ENCODE measurements around the gene MTAP.
A peak's percentile ranks its signal among the peaks of the same experiment; 100 is the strongest.

MTAP gene

DNA sequence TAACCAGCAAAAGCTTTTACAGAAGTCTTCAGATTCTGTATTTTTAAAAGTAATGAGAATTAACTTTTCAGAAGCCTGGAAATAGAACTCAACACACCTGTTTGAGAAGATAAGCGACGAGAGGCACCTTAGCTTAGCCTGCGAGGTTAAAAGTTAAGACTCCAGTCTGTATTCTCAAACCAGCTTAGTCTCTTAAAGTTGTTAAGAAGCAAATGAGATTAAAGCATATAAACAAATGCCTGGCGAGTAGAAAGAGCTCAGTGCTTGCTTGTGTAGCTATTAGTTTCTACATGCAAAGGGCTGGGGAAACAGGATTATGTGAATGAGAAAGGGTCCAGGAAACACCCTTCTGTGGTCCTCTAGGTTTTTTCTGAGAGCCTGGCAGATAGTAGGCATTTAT is 51.7 kb downstream of the MTAP start:
- DNase-seq: no peak

DNA sequence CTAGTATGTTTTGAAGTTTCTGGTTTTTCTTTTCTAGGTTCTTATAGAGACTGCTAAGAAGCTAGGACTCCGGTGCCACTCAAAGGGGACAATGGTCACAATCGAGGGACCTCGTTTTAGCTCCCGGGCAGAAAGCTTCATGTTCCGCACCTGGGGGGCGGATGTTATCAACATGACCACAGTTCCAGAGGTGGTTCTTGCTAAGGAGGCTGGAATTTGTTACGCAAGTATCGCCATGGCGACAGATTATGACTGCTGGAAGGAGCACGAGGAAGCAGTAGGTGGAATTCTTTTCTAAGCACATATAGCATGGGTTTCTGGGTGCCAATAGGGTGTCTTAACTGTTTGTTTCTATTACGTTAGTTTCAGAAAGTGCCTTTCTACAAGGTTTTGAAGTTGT is 52.2 kb downstream of the MTAP start:
- no peak for DNase-seq

DNA sequence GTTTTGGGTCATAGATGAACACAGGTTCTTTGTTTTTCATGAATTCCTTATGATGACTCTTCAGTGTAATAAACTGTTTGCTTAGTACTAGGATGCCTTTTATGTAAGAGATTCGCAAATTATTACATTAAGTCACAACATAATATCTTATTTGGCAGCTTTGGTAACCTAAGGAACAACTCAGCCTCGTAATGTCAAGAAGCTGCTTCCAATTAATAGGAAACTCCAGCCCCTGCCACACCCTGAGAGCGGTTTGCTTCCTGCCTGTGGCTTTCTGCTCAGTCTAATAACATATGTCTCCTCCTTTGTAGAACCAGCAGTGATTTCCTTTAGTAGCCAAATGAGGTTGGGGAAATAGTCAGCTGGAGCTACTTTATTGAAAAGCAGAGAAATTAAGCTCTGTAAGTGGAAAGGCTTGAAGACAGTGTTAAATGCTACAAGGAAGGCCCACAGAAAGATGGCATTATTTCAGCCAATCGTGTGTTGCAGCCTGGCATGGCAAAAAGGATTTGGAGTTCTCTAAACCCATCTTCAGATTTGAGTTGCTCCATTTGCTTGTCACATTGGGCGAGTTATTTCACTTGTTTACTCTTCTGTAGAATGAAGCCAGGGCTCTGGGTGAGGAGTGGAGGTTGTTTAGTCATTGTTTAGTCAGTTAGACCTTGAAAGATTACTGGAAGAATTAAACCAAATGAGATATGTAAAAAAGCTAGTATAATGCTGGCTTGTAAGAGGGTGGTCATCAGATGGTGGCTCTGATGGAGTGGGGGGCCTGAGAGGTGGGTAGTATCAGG is 54.1 kb downstream of the MTAP start:
- DNase-seq: no peak

DNA sequence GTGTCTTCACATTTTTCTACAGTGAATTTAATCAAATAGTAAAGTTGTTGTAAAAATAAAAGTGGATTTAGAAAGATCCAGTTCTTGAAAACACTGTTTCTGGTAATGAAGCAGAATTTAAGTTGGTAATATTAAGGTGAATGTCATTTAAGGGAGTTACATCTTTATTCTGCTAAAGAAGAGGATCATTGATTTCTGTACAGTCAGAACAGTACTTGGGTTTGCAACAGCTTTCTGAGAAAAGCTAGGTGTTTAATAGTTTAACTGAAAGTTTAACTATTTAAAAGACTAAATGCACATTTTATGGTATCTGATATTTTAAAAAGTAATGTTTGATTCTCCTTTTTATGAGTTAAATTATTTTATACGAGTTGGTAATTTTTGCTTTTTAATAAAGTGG is 60.4 kb downstream of the MTAP start:
- DNase-seq: no peak

DNA sequence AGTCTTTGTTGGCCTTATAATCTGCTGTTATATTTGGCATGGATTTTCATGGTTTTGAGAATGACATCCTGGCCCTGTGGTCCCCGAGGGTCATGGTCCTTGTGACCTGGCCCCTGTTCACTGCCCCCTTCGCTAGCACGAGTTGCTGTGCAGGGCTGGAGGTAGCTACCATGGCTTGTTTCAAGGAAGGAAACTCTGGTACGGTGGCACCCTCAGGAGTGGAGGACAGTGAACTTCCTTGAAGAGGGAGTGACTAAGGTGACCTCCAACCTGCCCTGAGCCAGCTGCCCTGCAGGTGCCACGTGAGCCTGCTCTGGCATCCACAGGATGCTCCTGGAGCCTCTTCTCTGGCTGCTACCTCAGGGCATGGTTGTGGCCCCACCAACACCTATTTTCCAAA is 62.1 kb downstream of the MTAP start:
- DNase-seq: no peak

DNA sequence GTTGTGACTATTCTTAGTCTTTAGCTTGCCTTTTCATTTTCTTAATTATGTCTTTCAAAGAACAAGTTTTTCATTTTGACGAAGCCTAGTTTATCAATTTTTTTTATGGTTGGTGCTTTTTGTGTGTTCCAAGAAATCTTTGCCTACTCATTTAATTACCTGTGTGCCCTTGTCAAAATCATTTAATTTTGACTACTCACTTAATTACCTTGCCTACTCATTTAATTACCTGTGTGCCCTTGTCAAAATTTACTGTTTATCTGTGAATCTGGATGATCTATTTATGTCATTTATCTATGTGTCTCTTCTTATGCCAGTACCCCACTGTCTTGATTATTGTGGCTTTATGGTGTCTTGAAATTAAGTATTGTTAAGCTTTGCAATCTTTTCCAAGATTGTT is 63.9 kb downstream of the MTAP start:
- DNase-seq: no peak

DNA sequence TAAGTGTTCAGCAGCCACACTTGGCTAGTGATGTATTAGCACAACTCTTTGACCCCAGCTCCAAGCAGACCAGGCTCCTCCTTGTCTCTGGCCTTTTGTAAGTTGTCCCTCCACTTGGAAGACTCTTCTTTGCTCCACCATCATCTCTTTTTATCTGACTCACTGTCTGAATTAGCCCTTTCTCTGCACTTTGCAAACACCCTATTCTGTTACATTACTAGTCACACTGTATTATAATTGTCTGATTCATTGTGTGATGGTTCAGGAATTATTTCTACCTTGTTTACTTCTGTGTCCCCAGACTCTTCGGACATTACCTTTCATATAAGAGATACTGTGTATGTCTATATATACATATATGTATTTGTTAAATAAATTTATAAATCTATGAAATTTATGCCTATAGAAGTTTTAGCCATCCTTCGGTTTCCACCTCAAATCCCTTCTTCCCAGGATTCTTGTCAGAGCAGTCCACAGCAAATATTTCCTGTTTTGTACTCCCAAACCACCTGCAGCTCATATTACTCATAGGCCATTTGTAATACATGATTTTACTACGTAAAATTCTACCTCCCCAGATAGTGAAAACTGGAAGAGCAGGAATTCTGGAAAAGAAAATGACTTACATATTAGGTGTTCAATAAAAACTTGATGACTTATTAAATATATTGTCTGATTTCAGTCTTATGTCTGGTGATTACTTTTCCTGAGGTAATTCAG is 69.0 kb downstream of the MTAP start:
- DNase-seq: no peak

DNA sequence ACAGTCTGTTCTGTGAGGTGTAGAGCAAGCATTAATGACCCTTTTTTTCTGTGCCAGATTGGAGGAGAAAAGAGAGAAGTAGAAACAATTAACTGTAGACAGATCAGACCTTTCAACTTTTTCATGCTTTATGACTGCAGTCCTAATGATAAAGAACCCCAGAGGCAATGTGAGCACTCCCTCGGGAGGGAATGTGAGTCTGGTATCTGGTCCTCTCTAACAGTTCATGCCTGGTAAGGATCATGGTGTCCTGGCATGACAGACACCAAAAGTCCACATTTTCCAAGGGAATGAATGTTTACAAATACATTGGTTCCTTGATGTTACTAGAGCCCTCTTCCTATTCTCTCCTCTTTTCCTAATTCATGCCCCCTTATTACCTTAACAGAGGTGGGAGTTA is 70.3 kb downstream of the MTAP start:
- no peak for DNase-seq

DNA sequence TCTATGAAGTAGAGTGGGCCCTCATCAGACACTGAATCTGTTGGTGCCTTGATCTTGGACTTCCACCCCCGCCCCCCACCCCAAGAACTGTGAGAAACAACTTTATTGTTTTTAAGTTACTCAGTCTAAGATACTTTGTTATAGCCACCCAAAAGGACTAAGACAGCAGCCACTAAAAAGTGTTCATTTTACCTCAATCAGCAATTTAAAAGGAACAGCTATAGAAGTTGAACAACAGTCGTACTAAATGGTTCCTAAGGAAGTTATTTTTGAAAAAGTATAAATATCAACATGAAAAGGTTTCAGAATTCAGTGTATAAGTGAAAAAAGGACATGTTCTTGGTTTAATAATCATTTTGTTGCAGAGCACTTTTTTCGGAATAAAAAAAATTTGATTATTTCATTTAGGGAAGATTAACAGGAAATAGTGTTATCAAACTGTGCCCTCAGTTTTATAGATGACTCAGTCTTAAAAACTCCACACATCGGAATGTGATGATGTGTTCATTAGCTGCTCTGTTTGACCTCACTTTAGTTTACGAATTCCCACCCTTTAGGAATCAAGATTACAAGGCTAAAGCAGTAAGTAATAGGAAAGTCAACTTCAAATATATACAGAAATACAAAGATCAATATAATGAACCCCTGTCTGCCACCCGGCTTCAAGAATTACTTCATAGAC is 71.2 kb downstream of the MTAP start:
- DNase-seq: no peak

DNA sequence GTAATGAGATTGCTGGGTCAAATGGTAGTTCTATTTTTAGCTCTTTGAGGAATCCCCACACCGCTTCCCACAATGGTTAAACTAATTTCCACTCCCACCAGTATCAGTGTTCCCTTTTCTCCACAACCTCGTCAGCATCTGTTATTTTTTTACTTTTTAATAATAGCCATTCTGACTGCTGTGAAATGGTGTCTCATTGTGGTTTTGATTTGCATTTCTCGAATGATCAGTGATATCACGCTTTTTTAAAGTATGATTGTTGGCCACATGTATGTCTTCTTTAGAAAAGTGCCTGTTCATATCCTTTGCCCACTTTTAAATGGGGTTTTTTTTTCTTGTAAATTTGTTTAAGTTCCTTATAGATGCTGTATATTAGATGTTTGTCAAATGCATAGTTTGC is 73.5 kb downstream of the MTAP start:
- no peak for DNase-seq

DNA sequence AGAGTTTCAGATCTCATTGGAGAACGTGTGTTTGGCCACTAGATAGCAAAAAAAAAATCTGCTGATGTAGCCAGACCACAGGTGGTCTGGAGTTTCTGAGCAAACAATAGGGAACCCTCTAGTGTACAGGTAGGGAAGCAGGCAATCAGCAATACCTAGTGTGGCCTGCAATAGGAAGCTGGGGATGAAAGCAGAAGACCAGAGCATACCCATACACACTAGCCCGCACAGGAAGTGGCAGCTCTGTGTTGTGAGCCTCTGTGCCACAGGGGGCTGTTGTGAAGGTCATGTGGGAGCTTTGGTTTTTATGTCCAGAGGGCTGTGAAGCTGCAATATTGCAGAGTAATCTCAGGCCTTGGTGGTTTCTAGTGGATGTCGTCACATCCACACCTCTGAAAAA is 81.2 kb downstream of the MTAP start:
- DNase-seq: no peak

DNA sequence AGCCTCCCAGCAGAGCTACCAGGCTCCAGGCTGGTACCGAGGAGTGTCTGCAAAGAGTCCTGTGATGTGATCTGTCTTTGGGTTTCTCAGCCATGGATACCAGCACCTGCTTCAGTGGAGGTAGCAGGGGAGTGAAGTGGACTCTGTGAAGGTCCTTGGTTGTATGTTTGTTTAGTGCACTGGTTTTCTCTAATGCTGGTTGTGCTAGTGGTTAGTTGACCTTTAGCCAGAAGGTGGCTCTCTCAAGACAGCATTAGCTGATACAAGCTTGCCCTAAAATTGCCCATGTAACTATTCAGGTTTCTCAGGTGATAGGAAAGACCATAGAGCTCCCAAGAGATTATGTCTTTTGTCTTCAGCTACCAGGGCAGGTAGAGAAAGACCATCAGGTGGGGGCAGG is 87.2 kb downstream of the MTAP start:
- DNase-seq: no peak

DNA sequence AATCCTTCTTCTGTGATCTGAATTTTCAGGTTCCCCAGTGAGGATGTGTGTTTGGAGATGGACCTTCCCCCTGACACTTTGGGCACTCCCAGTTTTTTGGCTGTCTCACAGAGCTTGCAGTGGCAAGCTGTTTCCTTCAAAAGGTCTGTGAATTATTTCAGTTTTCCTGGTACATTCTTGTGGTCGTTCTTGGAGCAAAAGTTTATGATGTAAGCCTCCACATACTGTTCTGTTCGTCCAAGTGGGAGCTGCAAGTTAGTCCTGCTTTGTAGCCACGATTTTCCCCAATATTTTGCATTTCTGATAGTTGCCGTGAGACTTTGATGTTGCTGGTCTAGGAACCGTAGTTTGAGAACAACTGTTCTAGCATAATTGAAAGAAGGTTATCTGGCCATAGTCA is 88.3 kb downstream of the MTAP start:
- DNase-seq: no peak

DNA sequence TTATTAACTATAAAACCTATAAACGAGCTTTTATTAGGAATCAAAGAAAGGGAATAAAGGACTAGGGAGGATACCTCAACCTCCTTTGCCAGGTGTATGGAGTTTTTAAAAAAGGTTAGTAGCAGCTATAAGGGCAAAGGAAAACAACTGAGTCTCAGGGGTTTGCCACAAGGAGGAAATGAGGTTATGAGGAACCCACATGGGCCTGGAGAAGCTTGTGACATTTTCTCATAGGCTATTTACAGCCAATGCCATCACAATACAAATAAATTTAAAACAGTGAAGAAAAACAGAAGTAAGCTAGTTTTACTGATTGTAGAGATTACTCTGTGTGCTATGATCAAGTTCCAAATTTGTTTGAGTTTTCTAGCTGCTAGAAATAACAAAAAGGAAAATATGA is 99.1 kb downstream of the MTAP start:
- peak; percentile 15 for DNase-seq

DNA sequence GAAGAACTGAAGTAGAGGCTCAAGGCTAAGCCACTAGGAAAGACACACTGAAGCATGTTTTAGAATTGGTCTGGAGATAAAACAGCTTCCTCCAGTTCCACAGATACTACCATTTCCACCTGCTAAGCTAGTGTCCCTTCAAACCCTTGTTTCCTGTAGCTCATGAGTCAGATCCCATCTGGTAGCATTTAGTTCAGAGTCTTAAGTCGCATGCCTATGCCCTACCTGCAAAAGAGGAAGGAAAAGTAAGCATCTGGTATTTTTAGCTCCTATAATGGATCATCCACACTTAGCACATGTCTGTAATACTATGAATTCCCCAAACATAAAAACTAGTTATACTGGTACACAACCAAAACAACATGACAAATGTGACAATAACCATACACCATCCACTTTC is 99.7 kb downstream of the MTAP start:
- peak; percentile 42 for DNase-seq

DNA sequence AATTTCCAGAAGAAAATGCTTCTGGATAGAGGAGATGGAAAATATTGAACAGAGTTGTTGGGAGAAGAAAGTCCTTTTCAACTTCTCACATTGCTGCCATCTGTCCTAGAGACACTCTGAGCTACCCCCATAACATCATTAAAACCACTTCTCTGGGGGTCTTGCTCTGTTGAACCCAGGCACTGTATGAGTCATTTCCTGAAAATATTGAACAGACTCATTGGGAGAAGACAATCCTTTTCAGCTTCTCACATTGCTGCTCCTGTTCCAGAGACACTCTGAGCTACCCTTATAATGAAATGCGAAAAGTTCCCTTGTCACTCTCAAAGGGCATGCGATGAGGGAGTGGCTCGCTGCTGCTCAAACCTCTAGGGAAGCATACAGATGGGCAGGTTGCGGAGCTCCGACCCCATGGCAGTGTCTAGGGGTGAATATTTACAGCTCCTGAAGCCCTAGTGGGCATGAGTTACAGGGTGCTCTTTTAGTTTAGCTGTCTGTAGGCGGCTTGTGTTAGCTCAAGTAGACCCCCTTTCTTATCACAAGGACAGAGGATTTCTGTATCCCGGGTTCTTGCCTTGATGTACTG is 101.0 kb downstream of the MTAP start:
- DNase-seq: no peak

DNA sequence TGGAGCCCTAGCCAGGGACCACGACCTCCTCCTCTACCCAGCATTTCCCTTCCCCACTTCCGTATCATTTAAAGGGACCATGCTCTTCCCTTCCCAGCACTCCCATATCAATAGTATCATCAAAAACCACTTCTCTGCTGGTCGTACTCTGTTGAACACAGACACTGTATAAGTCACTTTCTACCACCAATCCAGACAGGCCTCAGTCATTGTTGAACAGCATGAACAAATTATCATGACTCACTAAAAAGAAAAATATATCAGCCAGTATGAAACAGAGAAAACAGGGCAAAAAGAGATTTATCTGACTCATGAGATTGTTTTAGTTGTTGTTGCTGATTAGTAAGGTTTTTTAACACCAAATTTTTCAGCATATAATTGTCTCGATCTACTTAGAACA is 101.9 kb downstream of the MTAP start:
- DNase-seq: no peak

DNA sequence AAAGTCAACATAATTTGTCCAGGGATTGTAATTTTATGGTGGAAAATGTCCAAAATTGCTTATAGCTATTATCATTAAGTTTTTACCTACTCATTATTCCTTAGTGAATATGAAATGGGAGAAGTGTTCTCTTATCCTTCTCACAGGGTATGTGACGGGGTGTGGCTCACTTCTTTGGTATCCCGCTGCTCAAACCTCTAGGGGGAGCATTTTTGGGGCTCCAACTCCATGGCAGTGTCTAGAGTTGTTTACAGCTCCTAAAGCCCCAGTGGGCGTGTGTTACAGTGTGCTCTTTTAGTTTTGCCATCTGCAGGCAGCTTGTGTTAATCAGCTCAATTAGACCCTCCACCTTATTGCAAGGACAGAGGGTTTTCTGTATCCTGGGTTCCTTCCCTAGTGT is 102.3 kb downstream of the MTAP start:
- DNase-seq: no peak

DNA sequence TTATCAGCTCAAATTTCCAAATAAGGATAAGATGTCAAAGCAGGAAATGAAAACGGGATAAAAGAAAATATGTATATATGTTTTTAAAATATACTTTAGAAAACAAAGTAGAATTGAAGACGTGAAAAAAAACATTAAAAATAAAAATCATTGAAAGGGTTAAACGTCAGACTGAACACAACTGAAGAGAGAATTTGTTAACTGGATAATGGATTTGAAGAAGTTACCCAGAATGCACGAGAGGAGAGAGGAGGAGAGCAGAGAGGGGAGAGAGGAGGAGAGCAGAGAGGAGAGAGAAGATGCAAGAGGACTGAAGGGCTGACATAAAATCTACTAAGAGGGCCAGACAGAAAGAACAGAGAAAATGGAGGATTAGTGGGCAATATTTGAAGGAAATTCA is 103.8 kb downstream of the MTAP start:
- no peak for DNase-seq

DNA sequence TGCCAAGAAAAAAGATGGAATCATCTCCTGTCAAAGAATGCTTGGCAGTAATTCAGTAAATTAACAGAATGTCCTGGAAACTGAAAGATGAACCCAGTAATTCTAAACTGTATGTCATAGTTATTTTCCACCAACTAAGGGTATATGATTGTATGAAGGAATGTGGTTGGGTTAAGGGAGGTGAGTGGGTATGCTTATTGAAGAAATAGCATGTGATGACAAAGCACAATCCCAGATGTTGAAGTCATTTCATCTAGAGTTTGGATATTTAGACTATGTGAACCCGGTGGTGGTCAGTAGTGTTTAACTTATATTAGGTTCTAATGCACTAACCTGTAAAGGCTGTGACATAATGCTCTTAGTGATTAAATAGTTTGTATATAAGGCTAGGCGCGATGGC is 104.4 kb downstream of the MTAP start:
- no peak for DNase-seq

DNA sequence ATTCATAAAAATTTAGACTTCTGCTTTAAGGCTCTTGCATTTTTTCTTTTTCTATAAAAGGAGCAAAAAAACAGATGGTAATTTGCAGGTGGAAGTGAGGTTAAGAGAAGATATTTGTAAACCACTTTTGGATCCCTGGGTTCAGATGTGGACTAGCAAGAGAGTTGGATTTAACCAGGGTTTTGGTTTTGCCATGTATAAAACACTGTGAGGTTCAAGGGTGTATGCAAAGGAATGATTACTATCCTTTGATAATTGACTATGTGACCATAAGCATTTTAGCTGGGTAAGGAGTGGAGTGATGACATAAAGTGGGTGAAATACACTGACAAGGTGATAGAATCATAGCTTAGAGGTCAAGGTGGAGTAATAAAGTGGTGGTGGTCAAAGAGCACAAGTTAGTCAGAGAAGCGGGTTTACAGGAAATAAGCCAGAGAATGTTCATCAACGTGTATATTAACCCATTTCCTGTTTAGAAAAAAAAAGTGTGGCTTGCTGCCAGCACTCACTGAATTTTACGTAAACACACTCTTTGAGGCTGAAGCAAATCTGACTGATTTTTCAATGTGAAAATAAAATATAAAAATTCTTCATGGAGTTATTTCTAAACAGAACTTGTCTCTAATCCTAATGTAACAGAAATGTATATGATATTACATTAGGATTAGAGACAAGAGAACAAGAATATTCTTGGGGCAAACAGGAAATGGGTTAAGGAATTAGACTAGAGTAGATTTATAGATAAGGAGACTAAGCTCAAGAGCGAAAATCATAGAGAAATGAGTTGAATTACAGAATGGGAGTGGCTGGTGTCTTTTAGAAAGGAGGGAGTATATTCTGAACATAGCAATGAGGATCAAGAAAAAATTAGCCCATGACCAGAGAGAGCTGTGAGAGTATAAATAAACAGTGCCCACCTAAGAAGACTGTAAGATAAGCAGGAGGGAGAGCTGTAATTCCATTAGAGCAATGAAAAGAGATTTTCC is 117.2 kb downstream of the MTAP start:
- peak; percentile 19 for DNase-seq

DNA sequence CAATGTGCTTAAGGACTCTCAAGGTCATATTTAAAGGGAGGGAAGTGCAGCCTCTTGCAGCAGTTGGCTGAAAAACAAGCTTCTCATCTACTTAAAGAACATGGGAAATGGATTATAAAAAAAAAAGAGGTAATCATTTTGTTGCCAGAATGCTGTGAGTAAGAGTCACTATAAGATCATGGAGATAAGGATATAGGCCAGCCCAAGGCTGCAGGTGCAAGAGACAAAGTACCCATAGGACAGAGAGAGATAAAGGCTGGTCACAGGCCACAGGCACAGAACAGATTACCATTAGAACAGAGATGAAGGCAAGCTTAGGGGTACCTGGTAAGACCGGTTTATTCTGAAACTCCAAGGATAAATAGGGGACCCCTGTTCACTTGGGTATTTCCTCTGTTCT is 121.3 kb downstream of the MTAP start:
- DNase-seq: no peak

DNA sequence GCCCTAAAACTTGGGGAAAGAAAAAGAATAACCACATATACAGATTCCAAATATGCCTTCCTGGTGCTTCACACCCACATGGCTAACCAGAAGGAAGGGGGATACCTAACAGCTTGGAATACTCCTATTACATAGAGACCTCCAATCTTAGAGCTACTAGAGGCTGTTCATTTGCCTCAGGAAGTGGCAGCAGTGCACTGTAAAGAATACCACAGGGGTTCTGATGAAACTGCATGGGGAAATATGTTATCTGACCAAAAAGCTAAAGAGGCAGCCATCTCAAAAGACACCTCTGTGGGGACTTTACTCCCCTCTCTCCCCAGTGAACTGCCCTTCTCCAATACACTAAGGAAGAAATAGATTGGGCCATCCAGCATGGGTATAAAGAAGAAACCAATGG is 125.3 kb downstream of the MTAP start:
- DNase-seq: no peak
